HG03060 (cell line): ENCODE measurements around the gene FRS2.

Source experiments
- ATAC-seq: cut with Tn5 transposase; IDR thresholded peaks from one replicate; pipeline ENCODE4 v1.9.1; 2021; ENCODE audit warnings: low read depth, moderate number of reproducible peaks; ENCODE audit not compliant: unreplicated experiment

Gene FRS2

DNA sequence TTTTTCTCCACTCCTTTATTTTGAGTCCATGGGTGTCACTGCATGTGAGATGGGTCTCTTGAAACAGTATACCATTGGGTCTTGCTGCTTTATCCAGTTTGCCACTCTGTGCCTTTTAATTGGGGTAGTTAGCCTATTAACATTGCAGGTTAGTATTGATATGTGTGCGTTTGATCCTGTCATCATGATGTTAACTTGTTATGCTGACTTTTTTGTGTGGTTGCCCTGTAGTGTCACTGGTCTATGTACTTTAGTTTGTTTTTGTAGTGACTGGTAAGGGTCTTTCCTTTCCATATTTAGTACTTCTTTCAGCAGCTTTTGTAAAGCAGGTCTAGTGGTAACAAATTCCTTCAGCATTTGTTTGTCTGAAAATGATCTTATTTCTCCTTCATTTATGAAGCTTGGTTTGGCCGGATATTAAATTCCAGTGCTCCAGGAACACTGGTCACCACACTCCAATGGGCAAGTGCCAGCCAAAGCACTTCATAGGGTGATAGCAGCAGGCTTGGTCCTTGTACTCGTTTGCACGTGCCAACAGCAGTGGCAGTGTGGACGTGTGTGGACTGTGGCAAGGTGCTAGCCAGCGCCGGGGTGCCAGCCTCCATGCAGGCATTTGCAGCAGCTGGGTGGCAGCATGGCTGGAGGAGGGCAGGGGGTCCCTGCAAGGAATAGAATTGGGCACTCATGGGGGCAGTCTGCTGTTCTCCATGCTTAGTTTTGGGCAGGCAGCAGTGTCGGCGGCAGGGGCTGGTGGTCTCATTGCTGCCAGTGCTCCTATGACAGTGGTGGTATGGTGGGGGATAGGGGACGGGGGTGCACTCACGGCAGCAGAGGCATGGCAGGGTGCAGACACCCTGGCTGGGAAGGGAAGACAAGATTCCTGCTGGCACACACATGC, 53.5 kb downstream of the FRS2 start:
- ATAC-seq = no peak

GRCh38 chr12:69524331-69524630, 54.1 kb downstream of the FRS2 start:
- no peak for ATAC-seq

DNA sequence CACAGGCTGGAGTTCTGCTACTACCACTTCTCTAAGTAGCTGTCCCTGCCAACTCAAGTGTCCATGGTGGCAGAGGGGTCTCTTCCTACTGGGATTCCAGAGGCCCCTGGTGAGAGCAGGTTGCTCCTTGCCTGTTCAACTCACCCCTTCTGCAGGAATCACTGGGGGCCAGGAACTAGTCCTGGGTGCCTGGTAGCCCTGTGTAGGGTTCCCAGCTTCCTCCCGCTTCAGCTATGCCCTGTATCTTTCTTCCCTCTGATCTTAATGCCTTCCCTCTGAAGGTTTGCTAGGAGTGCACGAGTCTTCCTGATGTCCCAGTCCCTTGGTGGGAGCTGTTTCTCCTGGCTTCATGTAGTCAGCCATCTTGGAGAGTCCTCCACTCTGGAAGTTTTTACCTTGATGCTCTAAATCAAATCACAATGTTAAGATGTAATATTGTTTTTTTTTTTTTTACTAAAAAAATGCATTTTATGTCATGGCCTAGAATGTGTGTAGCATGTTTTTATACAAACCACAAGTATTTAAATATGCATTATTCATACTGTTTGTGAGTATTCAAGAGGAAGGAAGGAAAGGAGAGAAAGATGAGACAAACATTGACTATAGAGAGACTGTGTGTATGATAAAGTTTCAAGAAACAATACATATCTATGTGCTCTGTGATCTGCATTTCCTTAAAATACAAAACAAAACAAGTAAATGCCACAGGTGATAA, 54.7 kb downstream of the FRS2 start:
- ATAC-seq = no peak

DNA sequence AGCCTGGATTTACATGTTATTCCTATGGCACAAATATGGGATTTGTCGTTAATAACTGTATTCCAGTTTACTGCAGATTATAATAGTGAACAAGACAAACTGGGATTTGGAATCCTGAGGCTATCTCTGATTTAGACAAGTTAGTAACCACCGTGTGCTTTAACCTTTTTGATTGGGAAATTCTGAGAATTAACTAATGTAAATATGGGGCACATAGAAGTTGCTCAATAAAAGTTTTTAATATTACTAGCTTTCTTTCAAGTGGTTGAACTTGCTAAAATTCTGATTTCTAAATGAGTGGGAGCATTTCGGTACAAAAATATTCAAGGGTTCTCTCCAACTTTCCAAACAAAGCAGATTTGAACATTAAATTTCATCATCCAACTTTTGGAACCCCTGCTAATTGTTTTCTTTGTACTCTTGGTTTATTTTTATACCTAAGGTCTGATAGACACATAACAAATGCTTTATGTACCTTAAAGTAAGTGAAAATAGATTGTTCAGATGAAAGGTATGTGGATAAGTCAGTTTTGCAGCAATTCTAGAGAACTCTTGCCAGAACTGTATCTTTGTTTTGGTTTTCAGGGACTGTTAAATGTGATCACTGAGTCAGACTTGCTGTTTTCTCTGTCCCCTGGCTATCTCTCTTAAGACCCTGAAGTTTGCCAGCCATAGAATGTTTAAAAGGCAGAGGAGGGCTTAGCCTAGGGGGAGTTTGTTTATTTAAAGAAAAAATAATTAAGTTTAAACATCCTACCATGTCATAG, 57.5 kb downstream of the FRS2 start:
- ATAC-seq = no peak

DNA sequence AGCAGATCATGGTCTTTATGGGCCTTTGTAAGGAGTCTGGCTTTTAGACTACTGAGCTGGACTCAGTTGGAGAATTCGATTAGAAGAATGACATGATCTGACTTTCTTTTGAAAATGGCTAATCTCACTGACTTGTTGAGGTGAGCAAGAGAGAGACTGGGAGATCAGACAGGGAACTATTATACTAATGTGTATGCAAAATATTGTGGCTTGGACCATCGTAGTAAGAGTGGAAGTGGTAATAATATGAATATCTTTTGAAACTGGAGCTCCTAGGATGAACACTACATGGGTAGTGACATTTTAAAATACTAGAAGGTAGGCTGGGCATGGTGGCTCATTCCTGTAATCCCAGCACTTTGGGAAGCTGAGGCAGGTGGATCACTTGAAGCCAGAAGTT, 58.8 kb downstream of the FRS2 start:
- no peak for ATAC-seq

- no peak for ATAC-seq
These were observed 63.7 kb downstream of the FRS2 start for GRCh38 chr12:69533844-69534243.

- peak; percentile 77 for ATAC-seq
These were observed 64.2 kb downstream of the FRS2 start for GRCh38 chr12:69534389-69534822.

DNA sequence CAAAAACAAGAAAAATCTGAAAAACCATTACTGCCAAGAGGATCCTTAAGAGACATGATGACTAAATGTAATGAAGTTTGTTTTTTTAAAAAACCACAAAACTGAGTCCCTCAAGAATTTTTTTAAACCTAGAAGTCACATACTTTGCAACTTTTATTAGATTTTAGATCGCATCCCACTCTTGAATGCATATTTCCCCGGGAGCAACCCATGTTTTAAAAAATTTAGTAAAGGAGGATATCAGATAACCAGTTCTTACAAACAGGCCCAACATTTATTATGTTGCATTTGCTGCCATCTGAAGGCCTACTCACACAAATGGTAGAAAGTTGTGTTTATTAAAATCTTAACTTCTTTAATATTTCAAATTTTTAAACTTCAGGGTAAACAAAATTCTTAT, 70.8 kb downstream of the FRS2 start:
- ATAC-seq = no peak

GRCh38 chr12:69544087-69544486, 73.9 kb downstream of the FRS2 start:
- no peak for ATAC-seq

DNA sequence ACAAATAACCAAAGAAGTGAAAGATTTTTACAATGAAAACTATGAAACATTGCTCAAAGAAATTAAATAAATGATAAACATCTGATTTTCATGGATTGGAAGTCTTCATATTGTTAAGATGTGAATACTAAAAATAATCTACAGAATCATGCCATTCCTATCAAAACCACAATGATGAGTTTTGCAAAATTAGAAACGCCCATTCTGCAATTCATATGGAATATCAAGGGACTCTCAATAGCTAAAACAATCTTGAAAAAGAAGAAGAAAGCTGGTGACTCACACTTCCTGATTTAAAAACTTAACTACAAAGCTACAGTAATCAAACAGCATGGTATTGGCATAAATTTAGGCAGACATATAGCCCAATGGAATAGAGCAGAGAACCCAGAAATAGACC, 74.9 kb downstream of the FRS2 start:
- no peak for ATAC-seq

DNA sequence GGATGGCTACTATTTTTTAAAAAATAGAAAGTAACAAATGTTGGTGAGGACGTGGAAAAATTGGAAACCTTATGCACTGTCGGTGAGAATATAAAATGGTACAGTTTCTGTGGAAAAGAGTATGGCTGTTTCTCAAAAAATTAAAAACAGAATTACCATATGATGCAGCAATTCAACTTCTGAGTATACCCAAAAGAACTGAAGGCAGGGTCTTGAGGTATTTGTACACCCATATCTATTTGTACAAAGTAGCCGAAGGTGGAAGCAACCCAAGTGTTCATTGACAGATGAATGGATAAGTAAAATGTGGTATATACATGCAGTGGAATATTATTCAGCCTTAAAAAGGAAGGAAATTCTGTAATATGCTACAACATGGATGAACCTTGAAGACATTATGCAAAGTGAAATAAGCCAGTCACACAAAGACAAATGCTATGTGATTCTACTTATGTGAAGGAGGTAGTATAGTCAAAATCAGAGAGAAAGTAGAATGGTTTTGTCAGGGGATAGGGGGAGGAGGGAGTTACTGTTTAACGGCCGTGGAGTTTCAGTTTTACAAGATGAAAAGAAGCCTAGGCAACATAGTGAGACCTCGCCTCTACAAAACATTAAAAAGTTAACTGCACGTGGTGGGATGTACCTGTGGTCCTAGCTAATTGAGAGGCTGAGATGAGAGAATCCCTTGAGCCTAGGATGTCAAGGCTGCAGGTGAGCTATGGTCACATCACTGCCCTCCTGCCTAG, 76.7 kb downstream of the FRS2 start:
- ATAC-seq = peak; percentile 72

DNA sequence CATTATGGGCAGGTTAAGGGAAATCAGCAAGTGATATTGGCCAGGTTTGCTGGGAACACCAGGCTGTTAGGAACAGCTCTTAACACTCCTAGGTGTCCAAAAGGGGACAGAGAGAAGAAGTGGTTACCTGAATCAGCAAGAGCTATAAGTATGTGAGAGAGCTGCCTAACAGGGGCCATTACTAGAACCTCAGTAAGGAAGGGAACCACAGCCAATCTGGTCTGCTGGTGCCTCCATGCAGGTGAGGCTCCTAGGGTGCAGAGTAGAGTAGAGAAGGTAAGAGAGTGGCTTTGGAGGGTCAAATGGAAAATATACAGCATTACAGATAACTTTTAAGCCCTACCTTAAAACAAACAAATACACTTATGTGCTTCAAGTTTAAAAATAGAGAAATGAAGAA, 78.5 kb downstream of the FRS2 start:
- ATAC-seq = no peak

- no peak for ATAC-seq
These were observed 80.6 kb downstream of the FRS2 start for GRCh38 chr12:69550569-69551350.

DNA sequence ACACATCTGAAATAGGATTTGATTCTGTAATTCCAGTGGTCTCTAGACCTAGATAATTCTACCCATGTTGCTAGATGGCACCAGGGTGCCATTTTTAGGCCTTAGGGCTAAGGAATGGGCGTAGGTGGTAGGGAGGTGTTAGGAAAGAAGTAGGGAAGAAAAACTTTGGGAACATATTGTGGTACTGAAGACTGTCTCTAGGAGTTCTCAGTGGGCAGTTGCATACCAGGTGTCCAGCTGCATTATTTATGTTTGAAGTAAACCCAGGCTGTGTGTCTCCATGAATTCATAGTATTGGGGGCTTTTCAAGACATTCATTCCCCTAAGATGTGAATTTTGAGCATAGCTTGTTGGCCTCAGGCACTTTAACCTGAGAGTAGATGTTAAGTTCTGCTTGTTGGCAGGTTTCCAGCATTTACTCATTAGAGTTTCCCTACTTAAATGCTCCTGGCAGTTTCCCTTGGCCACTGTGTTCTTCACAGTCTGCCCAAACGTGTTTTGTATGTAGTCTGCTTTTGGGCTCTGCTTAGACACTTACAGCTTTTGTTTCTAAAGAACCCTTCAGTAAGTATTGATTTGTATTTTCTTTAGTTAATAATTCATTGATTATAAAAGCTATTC, 83.5 kb downstream of the FRS2 start:
- ATAC-seq = no peak

DNA sequence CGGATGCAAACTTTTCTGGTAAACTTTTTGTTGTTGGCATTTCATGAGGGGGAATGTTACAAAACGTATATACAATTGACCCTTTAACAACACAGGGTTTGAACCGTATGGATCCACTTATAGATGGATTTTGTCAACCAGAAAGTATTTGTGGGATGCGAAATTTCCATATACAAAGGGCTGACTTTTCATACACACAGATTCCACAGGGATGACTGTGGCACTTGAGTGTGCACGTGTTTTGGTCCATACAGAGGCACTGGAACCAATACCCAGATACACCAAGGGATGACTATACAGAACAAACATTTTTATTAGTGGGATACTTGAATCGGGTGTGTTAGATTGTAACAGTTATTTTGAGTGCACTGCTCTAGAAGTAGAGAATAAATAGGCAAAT, 85.3 kb downstream of the FRS2 start:
- ATAC-seq = no peak

GRCh38 chr12:69556383-69556782, 86.2 kb downstream of the FRS2 start:
- no peak for ATAC-seq

DNA sequence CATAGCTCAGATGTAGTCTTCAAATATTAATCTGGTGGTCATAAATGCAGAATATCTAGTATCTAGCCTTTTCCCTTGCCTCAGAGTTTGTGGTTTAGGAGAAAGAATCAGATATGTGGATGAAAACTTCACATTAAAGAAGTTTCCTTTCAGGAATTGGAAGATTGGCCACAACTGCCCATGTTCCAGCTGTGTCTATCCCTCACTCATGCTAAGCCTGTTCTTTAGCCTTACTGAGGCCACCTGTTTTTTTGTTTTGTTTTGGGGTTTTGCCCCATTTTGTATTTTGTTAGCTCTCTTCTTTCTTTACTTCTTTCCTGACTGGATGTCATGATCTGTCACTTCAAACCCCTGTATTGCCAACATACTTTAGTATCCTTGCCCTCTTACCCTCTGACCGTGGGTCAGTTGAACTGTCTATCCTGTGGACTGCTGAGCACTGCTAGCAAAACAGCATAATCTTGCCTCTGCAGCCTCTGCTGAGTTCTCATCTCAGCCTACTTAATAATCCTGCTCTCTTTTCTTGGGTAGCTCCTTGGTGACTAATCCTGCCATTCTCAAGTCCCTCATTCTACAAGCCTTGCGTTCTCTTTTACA, 93.1 kb downstream of the FRS2 start:
- ATAC-seq = no peak

GRCh38 chr12:69566603-69567002, 96.4 kb downstream of the FRS2 start:
- no peak for ATAC-seq

DNA sequence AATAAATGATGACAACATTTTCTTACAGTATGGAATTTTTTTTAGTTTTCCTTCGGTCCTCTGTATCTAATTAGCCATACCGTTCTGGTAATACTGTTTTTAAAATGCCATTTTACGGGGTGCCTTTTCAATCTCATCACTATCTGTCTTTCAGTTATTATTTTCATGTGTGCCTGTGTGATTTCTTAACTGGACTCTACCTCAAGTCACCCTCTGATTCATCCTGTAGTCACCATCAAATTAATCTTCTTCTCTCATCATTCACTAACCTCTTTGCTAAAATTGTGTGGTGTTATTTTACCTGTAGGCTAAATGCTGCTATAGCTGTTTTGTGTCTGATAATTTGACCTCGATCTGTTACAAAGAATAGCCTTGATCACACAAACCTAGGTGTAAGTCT, 99.0 kb downstream of the FRS2 start:
- ATAC-seq = no peak
